Islet of Langerhans (tissue), 1 donor: ENCODE data around the gene KLF11.

ENCODE experiments used
- FAIRE-seq: peaks from one replicate; lab custom pipeline; 2011; peaks lifted over from hg19 to GRCh38; lab: Jason Lieb, UNC

KLF11 gene

DNA sequence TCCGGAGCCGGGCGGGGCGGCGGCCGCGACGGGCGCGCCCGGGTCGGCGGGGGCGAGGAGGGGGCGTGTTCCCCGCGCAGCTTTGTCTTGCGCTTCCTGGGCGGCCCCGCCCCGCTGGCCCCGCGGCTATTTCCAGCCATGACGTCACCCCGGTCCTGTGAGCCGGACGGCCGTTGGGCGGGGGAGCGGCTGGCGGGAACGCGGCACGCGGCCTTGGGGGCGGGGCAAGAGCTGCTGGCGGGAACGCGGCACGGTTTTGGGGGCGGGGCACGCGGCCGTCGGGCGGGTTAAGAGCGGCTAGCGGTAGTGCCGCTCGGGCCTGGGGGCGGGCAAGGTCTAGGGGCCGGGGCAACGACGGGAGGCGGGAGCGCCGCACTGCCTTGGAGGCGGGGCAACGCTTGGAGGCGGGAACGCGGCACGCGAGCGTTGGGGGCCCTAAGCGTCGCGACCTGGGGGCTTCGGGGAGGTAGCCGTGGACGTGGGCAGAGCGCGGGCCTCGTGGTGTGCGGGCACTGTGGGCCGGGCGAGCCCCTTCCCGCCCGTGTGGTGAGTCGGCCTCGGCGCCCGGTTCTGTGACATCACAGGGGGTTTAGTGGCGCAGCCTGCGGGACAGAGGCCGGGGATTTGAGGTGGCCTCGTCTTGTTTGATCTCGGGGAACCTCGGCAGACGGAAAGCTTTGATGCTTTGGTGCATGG is 704 bp downstream of the KLF11 start:
- no peak for FAIRE-seq

DNA sequence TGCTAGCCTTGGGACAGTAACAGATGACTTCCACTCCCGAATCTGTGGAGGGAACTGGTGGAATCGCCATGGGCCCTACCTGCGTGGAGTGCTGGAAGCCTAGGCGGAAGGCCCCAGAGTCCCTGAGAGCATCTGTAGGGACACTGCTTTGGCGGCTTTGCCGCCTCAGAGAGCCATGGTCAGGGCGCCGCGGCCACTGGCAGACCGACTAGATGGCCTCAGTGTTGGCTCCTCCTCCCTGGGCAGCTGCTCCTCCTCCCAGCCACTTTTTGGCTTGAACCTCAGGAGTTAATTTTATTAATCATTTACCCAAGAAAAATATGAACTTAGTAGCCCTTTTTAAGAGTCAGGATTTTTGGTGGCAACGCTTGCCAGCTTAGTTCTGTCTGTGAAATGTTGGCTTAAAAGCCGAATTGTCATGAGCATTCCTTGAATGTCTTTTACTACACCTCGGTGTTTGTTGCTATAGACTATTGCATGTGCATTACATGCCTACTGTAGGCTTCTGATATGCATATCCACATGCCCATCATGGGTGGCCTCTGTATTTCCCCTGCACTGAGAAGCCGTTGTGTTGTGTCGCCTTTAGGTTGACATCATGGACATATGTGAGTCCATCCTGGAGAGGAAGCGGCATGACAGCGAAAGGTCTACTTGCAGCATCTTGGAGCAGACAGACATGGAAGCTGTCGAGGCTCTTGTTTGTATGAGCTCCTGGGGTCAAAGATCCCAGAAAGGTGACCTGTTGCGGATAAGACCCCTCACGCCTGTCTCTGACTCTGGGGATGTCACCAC is 2.4 kb downstream of the KLF11 start:
- no peak for FAIRE-seq

DNA sequence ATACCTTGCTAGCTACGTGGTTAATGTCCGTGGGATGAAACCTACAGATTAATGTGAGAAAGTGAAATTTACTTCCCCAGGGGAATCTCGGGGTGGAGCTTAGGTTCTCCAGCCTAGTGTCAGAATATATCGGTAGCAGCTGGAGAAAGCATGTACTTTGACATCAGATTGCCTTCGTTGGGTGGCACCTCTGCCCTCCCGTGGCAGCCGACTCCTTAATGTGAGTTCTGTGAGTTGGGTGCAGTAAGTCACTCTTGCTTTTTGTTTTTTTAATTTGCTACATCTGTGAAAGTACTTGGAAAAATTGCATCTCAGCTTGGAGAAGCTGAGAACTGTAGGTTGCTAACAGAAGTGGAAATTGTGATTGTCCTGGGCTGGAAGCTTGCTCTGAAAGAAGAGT is 3.6 kb downstream of the KLF11 start:
- no peak for FAIRE-seq

DNA sequence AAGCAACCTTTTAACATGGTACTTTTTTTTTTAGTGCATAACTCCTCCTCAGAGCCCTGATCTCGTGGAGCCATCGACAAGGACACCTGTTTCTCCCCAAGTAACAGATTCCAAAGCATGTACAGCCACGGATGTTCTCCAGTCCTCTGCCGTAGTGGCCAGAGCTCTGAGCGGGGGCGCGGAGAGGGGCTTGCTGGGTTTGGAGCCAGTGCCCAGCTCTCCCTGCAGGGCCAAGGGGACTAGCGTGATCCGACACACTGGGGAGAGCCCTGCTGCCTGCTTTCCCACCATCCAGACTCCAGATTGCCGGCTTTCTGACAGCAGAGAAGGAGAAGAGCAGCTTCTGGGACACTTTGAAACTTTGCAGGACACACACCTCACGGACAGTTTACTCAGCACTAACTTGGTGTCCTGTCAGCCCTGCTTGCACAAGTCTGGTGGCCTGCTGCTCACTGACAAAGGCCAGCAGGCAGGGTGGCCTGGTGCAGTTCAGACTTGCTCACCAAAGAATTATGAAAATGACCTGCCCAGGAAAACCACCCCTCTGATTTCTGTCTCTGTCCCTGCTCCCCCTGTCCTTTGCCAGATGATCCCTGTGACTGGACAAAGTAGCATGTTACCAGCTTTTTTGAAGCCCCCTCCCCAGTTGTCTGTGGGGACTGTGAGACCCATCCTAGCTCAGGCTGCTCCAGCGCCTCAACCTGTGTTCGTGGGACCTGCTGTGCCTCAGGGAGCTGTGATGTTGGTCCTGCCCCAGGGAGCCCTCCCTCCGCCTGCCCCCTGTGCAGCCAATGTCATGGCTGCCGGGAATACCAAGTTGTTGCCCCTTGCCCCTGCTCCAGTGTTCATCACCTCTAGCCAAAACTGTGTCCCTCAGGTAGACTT is 4.5 kb downstream of the KLF11 start:
- no peak for FAIRE-seq

DNA sequence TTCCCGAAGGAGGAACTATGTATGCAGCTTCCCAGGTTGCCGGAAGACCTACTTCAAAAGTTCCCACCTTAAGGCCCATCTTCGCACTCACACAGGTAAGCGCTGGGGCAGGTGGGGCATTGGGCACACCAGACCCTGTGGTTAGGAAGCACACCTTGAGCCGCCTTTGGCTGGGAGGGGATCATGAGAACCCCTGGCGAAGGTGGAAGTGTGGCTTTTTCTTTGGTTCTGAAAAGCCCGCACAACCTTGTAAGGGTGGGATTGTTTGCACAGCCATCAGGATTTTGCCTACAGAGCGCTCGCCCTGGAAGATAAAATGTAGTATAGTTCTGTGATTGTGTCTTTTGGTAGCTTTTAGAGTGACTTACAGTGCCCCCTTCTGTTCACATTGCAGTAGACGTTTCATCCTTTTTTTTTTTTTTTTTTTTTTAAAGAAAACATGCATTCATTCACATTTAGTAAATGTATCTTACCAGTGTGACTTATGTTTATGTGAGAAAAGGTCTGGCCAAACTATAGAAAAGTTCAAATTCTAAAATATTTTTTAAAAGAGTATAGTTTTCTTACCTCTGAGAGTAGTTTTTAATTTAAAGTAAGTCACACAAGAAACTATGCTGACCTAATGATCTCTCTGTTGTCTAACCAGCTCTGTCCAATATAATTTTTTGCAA is 5.3 kb downstream of the KLF11 start:
- peak; percentile 92 for FAIRE-seq

DNA sequence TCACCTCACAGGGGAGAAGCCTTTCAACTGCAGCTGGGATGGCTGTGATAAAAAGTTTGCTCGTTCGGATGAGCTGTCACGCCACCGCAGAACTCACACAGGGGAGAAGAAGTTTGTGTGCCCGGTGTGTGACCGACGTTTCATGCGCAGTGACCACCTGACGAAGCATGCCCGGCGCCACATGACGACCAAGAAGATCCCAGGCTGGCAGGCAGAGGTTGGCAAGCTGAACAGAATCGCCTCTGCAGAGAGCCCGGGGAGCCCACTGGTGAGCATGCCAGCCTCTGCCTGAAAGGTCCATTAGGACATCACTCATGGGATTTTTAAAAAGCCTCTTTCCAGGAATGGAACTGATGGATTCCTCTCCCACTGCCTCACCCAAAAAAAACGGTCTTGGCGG is 8.9 kb downstream of the KLF11 start:
- no peak for FAIRE-seq

DNA sequence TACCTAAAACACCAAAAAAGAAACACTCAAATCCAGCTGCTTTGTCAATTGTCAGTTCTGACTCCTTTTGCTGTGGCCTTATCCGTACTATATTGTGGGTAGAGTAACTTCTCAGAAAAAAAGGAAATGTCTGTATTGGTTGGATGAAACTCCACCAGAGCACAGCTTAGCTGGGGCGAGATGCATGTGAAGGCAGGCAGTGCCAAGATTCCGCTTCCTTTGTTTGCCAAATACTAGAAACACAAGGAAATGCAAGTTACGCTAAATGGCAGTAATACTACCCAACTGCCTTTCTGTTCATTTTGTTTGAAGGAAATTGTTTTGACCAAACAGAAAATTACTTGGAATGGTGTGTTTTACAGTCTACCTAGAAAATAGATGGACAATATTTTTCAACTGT is 10.0 kb downstream of the KLF11 start:
- no peak for FAIRE-seq

DNA sequence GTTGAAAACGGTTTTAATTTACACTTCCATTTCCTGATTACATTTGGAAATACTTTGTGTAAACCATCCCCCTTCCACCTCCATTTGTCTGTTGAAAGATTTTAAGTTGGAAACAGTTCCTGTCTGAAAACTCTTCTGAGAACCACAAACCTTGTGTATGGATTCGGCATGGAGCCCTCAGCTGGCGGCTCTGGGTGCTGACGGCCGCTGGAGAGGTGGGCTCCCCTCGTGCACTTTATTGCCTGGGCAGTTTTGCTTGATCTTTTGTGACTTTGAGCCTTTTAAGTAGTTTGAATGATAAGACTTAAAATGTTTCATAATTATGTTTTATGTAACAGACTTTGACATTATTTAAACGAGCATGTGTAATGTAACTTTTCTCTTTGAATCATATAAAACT is 11.1 kb downstream of the KLF11 start:
- no peak for FAIRE-seq

DNA sequence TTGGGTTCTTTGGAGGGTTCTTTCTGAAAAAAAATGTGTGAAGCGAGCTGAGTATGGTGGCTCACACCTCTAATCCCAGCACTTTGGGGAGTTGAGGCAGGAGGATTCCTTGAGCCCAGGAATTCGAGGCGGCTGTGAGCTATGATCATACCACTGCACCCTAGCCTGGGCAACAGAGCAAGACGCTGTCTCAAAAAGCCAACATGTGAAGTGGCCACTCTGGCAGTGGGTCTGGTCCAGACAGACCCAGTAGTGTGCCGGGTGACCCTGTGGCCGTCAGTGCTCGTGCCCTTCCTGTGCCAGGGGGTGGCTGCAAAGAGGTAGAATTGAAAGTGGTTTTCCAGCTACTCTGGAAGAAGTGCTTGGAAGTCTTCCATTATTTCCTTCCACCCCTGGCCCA is 11.6 kb downstream of the KLF11 start:
- no peak for FAIRE-seq

DNA sequence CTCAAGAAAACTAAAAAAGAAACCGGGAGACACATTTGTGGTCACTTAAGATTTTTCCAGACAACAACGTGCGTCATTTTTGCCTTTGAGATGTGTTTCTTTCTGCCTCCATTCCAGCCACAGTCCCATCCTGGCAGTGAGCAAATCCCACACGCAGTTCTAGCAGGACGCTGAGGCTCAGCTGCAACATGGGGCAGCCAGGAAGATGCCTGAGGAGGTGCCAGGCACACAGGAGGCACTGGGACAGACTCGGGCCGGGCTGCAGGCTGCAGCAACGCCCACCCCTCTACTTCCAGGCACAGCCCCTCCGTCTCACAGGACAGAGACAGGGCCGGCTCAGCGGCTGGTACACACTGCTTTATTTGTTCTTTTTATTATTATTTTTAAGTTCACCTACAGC is 13.1 kb downstream of the KLF11 start:
- no peak for FAIRE-seq

DNA sequence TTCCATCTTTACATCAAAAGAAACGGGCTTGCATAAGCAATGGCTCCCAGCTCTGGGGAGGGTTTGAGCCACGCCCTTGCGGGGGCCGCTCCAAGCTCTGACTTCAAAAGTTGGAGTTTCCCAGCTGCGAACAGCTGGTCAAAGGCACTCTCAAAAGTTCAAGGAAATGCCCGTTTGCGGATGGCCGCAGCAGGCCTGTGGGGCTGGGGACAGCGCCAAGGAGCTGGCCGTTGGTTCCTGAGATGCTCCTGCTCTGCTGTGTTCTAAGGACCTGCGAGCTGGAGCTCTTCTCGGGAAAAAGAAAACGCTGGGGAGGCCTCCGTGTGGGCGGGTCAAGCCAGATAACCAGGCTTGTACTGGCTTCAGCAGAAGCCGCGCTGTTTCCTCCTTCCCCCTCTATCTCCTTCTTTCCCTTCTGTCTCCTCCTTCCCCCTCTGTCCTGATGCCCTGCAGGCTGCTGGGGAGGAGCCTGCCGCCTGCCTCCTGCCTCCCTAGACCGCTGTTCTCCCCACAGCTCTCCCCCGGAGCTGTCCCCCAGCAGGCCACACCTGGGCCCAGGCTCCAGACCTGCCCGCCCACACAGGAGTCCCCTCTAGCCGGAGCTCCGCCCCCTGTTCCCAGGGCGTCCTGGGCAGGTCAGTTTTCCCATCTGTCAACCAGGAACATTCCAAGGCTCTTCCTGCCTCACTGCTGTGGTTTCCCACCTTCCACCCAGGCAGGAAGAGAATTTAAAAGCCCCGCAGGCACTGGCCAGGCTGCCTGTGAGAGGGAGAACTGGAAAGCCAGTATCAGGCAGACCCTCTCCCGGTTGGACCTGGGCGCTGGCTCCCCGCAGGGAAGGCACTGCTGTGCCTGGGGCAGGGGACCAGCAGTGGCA is 14.1 kb downstream of the KLF11 start:
- no peak for FAIRE-seq

DNA sequence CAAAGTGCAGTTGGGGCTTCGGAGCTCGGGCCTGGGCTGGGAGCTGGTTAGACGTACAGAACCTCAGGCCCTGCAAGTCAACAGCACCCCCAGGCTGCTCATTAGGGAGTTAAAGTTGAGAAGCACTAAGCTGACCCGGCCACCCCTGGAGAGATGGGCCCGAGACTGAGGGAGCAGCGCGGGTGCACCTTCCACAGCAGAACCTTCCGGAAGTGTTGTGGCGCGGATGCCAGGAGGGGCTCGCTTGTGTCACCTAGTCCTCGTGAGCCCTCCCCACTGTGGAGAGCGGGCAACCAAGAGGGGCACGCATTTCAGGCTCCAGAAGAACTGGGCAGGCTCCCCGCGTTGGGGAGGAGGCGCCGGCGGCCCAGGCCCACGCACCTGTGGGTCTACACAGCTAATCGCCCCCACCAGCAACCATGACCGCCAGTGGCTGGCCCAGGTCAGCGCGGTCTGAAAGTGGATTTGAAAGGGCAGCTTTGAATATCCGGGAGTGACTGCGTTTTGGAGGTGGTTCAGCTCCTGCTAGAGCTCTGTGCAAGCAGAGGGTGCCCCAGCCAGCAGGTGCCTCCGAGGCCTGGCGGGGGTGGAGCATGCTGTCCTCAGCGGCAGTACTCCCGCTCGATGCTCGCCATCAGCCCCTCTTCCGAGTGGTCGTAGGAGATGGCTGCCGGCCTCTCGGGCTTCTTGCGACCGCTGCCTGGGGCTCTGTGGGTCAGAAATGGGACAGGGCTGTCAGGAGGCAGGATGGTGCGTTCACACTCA is 15.1 kb downstream of the KLF11 start:
- no peak for FAIRE-seq

DNA sequence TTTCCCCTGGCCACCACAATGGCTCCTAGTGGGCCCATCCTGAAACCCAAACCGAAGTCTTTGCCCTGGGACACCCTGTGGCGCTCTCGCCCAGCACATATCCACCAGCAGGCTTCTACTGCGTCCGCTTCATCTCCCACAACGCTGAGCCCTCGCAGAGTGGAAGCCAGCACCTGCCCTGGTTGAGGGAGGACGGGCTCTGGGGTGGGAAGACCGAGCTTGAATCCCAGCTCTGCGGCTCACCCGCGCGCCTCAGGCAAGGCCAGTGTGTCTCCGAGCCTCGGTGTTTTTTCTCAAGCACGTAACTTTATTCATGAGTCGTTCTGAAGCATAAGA is 15.6 kb downstream of the KLF11 start:
- FAIRE-seq, result no peak

DNA sequence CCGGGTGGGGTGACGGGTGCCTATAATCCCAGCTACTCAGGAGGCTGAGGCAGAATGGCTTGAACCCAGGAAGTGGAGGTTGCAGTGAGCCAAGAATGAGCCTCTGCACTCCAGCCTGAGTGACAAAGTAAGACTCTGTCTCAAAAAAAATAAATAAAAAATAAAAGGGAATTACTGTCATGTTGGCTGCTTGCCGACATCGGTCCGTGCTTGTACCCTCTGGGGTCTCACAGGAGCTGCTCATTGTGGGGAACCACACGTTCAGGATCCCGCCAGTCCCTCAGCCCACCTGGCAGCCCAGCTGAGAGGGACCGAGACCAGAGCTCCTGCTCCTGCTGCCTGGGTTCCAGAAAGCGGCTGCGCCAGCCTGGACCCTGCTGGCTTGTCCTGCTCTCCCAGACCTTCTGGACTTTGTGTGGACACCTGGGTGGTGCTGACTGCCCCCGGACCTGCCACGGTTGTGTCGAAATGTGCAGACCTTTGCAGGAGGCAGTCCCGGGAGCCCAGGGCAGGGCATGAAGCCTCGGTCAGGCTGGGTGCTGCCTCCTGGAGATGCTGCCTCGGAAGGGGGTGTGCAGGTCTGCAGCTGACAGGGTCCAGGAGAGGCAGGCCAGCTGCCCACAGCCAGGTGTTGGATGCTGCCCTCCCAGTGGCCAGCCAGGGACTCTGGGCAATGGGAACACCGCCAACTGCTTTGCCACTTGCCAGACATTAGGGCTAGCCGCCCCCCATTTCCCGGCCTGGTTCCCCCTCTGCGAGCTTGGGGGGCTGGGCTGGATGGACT is 16.4 kb downstream of the KLF11 start:
- FAIRE-seq, result no peak

DNA sequence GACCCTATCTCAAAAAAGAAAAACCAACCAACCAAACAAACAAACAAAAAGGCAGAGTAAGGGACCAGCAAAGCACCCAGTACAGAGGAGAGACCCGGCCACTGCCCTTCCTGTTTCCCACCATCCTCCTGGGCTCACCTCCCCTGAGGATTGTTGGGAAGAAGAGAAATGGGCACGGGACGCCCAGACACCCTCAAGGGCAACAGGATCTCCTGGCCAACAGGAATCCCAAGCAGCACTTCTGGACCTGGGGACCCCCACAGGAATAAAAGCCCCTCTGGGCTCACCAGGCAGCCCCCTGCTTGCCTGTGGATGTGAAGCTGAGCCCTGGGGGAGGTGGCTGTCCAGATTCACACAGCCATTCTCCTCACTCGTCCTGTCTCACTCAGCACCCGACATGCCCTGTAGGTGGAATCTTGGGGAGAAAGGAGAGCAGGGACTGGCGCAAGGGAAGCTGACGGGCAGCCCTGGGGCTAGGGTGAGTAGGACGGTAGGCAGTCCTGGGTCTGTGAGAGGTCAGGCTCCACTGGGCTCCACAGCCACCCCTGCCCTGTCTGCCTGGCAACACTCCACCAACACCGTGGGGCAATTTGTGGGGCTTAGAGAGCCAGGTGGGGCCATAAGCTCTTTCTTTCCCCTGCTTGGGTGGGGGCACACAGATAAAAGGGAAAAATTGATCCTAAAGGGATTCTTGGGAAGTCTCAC is 18.0 kb downstream of the KLF11 start:
- no peak for FAIRE-seq

DNA sequence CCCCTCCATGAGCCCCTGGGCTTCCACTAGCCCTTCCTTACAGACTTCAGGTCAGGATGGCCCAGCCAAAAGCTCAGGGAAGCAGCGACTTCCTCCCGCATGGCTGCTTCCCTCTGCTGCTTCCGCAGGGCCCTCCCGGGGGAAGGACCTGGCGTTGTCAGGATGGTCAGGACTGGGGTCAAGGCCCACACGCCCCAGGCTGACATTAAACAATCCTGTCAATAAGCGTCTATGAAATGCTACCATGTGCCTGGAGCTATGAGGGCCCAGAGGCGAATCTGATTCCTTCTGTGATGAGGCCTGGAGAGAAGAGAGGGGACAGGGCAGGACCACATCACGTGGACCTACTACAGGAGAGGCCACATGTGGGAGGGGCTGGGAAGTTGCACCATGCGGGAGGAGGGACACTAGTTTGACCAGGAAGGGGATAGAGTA is 19.6 kb downstream of the KLF11 start:
- no peak for FAIRE-seq

DNA sequence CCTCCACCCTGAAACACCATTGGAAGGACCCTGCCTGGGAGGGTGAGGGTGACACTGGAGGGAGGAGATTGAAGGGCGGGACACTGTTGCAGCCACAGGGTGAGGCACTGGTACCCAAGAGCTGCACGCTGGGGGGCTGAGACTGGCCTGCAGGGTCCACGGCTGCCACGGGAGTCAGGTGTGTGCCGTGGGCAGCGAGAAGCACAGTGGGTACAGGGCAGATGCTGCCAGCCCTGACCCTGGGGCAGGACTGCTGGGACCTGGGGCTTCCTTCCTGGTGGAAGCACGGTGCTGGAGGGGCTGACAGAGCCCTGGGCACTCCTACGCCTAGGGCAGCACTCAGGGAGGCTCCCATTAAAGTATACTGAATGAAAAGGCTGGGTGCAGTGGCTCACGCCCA is 20.2 kb downstream of the KLF11 start:
- no peak for FAIRE-seq

DNA sequence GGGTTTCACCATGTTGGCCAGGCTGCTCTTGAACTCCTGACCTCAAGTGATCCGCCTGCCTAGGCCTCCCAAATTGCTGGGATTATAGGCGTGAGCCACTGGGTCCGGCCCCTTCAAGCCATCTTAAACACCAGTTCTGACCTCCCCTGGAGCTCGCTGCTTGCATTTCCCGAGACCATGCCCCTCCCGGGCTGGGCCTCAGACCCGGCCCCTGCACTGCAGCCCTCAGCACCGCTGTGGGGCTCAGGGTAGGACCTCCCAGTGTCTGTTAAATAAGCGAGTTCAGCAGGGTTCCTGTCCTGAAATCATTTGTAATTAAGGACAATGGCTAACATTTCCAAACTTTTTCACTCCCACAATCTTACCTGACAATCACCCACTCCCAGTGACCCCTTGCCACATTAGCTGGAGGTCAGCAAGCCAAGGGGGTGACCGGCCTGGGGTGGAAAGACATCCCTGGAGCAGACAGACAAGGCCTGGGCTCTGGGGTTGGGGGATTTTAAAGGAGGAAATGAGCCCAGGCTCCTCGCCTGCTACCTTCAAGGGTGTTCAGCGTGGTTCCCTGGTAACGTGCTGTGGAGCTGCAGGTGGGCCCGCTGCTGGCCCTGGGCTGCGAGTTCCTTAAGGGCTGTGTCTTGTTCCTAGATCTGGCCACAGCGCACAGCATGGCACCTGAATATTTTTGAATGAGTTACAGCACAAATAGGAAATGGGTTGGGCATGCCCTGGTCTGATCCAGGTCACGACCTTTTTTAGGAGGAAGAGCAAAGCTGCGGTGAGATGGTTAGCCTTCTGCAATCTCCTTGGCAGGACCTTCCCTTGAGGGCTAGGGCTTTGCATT is 21.8 kb downstream of the KLF11 start:
- no peak for FAIRE-seq

DNA sequence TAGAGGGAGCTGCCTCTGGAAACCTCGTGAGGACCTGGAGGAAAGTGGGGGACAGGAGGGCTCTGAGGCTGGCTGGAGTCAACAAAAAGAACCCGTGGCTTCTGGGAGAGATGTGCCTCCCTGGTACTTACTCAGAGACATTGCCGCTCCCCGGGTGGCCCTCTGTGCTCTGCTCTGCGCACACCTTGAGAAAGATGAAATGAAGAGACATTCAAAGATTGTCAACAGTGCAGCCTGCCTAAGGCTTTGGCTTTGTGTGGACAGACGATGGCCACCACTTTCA is 22.4 kb downstream of the KLF11 start:
- FAIRE-seq, result no peak
